DMS153 (cell line): ENCODE data around the gene INVS.
"Not testable (repeated sequence)": the region's sequence is repeated elsewhere in the genome, so short reads cannot be mapped to it uniquely, and the experiment has no call there.

Source experiments
- DNase-seq: peaks from one replicate; lab custom pipeline; 2025; lab: John Stamatoyannopoulos, UW

INVS gene

GRCh38 chr9:100083448-100084127, 15.5 kb upstream of the INVS start:
- no peak for DNase-seq

GRCh38 chr9:100084128-100084453, 15.0 kb upstream of the INVS start:
- no peak for DNase-seq

- DNase-seq: no peak
Observed at GRCh38 chr9:100084734-100085133, 14.3 kb upstream of the INVS start.

- no peak for DNase-seq
Observed at GRCh38 chr9:100086097-100086635, 12.9 kb upstream of the INVS start.

GRCh38 chr9:100087218-100087617, 11.8 kb upstream of the INVS start:
- no peak for DNase-seq

- DNase-seq: no peak
Observed at GRCh38 chr9:100088202-100088601, 10.8 kb upstream of the INVS start.

- DNase-seq: no peak
Observed at GRCh38 chr9:100090880-100091279, 8.2 kb upstream of the INVS start.

GRCh38 chr9:100091650-100092049, 7.4 kb upstream of the INVS start:
- DNase-seq: no peak

GRCh38 chr9:100092066-100092465, 7.0 kb upstream of the INVS start:
- no peak for DNase-seq

GRCh38 chr9:100094411-100094810, 4.6 kb upstream of the INVS start:
- DNase-seq: not testable (repeated sequence)

GRCh38 chr9:100096378-100096916, 2.6 kb upstream of the INVS start:
- no peak for DNase-seq

- peak; percentile 20 for DNase-seq
Observed at GRCh38 chr9:100098046-100098886, 777 bp upstream of the INVS start.

- peak; percentile 20 for DNase-seq
Observed at GRCh38 chr9:100099722-100100042, 639 bp downstream of the INVS start.

- DNase-seq: no peak
Observed at GRCh38 chr9:100100146-100100667, 1.2 kb downstream of the INVS start.

GRCh38 chr9:100101608-100102007, 2.6 kb downstream of the INVS start:
- no peak for DNase-seq

- no peak for DNase-seq
Observed at GRCh38 chr9:100104314-100104713, 5.3 kb downstream of the INVS start.

GRCh38 chr9:100105861-100106260, 6.8 kb downstream of the INVS start:
- DNase-seq: no peak

GRCh38 chr9:100106616-100107015, 7.6 kb downstream of the INVS start:
- no peak for DNase-seq

GRCh38 chr9:100108559-100108958, 9.5 kb downstream of the INVS start:
- peak; percentile 6 for DNase-seq

- DNase-seq: peak; percentile 8
Observed at GRCh38 chr9:100111235-100111634, 12.2 kb downstream of the INVS start.

GRCh38 chr9:100112677-100113336, 13.8 kb downstream of the INVS start:
- DNase-seq: no peak

- DNase-seq: no peak
Observed at GRCh38 chr9:100117316-100117715, 18.3 kb downstream of the INVS start.
